DOHH2 (cell line): ENCODE data around the gene SUOX.

ENCODE experiments used
- H3F3A ChIP-seq: fragments of 200-600 bp; sonication (generic), shearing (Covaris generic); 2 replicates; pipeline ENCODE4 v1.6.0; 2016; ENCODE audit warnings: antibody characterized with exemption, mild to moderate bottlenecking; ENCODE audit not compliant: control insufficient read depth, insufficient read depth
- H3K27ac ChIP-seq: fragments of 200-600 bp; sonication (generic); 2 replicates; pipeline ENCODE4 v1.5.1; 2014; ENCODE audit warnings: low read depth, mild to moderate bottlenecking, low read length, moderate library complexity
- H3K27me3 ChIP-seq: fragments of 200-600 bp; sonication (generic); 2 replicates; pipeline ENCODE4 v1.6.1; 2014; ENCODE audit warnings: mild to moderate bottlenecking, low read length, mixed read lengths; ENCODE audit not compliant: control insufficient read depth
- H3K36me3 ChIP-seq: fragments of 200-600 bp; sonication (generic); 2 replicates; pipeline ENCODE4 v1.6.1; 2014; ENCODE audit warnings: mild to moderate bottlenecking, low read length, moderate library complexity, mixed read lengths; ENCODE audit not compliant: control insufficient read depth
- H3K4me1 ChIP-seq: fragments of 200-600 bp; sonication (generic); 2 replicates; pipeline ENCODE4 v1.6.1; 2014; ENCODE audit warnings: mild to moderate bottlenecking, low read length, mixed read lengths; ENCODE audit not compliant: control insufficient read depth
- H3K4me2 ChIP-seq: fragments of 200-600 bp; sonication (generic); 2 replicates; pipeline ENCODE4 v1.6.0; 2014; ENCODE audit warnings: mild to moderate bottlenecking, low read length, moderate library complexity
- H3K4me3 ChIP-seq: fragments of 200-600 bp; sonication (generic); 2 replicates; pipeline ENCODE4 v1.5.1; 2014; ENCODE audit warnings: mild to moderate bottlenecking, low read length, mixed read lengths
- H3K79me2 ChIP-seq: fragments of 200-600 bp; sonication (generic); 2 replicates; pipeline ENCODE4 v1.6.1; 2014; ENCODE audit warnings: mild to moderate bottlenecking, low read length, mixed read lengths; ENCODE audit not compliant: control insufficient read depth
- H3K9me2 ChIP-seq: fragments of 200-600 bp; sonication (generic); replicated peaks from 2 replicates; pipeline ENCODE4 v1.6.1; 2014; ENCODE audit warnings: mild to moderate bottlenecking, low read length, mixed read lengths; ENCODE audit not compliant: control insufficient read depth
- H3K9me3 ChIP-seq: fragments of 200-600 bp; sonication (generic); 2 replicates; pipeline ENCODE4 v1.6.1; 2014; ENCODE audit warnings: antibody characterized with exemption, low read length, mixed read lengths; ENCODE audit not compliant: control insufficient read depth, insufficient read depth
- H4K20me1 ChIP-seq: fragments of 200-600 bp; sonication (generic); 2 replicates; pipeline ENCODE4 v1.6.0; 2014; ENCODE audit warnings: low read depth, mild to moderate bottlenecking, antibody characterized with exemption, low read length, moderate library complexity; ENCODE audit not compliant: control insufficient read depth, insufficient read depth
- EZH2phosphoT487 ChIP-seq: fragments of 200-600 bp; sonication (generic); IDR thresholded peaks from 2 replicates; pipeline ENCODE4 v1.6.1; 2017; ENCODE audit warnings: borderline replicate concordance, mild to moderate bottlenecking, antibody characterized with exemption, low read length, moderate library complexity, mixed read lengths
- TF ChIP-seq, protein P1 (sequence below): fragments of 200-600 bp; sonication (generic); IDR thresholded peaks from one replicate; pipeline ENCODE4 v1.5.1; 2014; ENCODE audit warnings: antibody characterized with exemption, mild to moderate bottlenecking, low read depth, low read length; ENCODE audit not compliant: poor library complexity, severe bottlenecking

The SUOX gene

DNA sequence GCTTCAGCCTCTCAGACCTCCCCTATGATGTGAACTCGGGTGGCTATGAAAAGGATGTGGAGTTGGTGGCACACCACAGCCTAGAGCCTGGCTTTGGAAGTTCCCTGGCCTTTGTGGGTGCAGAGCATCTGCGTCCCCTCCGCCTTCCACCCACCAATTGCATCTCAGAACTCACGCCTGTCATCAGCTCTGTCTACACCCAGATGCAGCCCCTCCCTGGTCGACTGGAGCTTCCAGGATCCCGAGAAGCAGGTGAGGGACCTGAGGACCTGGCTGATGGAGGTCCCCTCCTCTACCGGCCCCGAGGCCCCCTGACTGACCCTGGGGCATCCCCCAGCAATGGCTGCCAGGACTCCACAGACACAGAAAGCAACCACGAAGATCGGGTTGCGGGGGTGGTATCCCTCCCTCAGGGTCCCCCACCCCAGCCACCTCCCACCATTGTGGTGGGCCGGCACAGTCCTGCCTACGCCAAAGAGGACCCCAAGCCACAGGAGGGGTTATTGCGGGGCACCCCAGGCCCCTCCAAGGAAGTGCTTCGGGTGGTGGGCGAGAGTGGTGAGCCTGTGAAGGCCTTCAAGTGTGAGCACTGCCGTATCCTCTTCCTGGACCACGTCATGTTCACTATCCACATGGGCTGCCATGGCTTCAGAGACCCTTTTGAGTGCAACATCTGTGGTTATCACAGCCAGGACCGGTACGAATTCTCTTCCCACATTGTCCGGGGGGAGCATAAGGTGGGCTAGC, 37.7 kb downstream of the SUOX start:
- Histone ChIP-seq H3K4me2 (no peak overlapping the region), H3K9me3 (no peaks in the 10 kb centered on the region), H3K79me2 (no peaks in the 10 kb centered on the region), H3F3A (no peaks in the 10 kb centered on the region), H4K20me1 (no peaks in the 10 kb centered on the region), H3K9me2 (no peaks in the 10 kb centered on the region), H3K36me3 (no peaks in the 10 kb centered on the region), H3K4me3 (no peak overlapping the region), H3K4me1 (peaks cover 7% of the 10 kb centered on the region), H3K27ac (no peak overlapping the region), H3K27me3 (no peaks in the 10 kb centered on the region)
- TF ChIP-seq EZH2phosphoT487 = no peak
- TF ChIP-seq, protein P1, sequence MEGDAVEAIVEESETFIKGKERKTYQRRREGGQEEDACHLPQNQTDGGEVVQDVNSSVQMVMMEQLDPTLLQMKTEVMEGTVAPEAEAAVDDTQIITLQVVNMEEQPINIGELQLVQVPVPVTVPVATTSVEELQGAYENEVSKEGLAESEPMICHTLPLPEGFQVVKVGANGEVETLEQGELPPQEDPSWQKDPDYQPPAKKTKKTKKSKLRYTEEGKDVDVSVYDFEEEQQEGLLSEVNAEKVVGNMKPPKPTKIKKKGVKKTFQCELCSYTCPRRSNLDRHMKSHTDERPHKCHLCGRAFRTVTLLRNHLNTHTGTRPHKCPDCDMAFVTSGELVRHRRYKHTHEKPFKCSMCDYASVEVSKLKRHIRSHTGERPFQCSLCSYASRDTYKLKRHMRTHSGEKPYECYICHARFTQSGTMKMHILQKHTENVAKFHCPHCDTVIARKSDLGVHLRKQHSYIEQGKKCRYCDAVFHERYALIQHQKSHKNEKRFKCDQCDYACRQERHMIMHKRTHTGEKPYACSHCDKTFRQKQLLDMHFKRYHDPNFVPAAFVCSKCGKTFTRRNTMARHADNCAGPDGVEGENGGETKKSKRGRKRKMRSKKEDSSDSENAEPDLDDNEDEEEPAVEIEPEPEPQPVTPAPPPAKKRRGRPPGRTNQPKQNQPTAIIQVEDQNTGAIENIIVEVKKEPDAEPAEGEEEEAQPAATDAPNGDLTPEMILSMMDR = no peak

DNA sequence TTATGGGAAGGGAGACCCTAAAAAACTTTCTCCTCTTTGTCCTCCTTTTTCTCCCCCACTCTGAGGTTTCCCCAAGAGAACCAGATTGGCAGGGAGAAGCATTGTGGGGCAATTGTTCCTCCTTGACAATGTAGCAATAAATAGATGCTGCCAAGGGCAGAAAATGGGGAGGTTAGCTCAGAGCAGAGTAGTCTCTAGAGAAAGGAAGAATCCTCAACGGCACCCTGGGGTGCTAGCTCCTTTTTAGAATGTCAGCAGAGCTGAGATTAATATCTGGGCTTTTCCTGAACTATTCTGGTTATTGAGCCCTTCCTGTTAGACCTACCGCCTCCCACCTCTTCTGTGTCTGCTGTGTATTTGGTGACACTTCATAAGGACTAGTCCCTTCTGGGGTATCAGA, 40.1 kb downstream of the SUOX start:
- Histone ChIP-seq H3K4me2 (no peak overlapping the region), H3F3A (peaks cover 4% of the 10 kb centered on the region; the same call in 1 of the 2 replicates), H3K36me3 (peaks cover 2% of the 10 kb centered on the region), H4K20me1 (no peaks in the 10 kb centered on the region), H3K79me2 (peaks cover 11% of the 10 kb centered on the region), H3K9me3 (no peaks in the 10 kb centered on the region), H3K27ac (no peak overlapping the region), H3K4me3 (no peak overlapping the region), H3K27me3 (no peaks in the 10 kb centered on the region), H3K4me1 (peaks cover 17% of the 10 kb centered on the region), H3K9me2 (no peaks in the 10 kb centered on the region)
- TF ChIP-seq EZH2phosphoT487 = no peak
- TF ChIP-seq, protein P1 = no peak

DNA sequence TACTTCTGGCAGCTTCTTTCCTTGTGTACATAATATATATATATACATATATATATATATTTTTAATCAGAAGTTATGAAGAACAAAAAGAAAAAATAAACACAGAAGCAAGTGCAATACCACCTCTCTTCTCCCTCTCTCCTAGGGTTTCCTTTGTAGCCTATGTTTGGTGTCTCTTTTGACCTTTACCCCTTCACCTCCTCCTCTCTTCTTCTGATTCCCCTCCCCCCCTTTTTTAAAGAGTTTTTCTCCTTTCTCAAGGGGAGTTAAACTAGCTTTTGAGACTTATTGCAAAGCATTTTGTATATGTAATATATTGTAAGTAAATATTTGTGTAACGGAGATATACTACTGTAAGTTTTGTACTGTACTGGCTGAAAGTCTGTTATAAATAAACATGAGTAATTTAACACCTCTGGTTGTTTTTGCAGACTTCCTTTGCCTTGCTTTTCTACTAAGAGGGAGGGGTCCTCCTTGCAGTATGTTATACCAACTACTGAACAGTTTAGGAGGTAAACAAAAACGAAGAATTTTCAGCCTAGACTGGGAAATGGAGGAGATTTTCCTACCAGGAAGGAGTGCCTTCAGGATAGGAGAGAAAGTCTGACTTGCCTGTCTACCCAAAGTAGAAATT, 41.1 kb downstream of the SUOX start:
- peaks cover 12% of the 10 kb centered on the region for H3K36me3 ChIP-seq
- H3K4me3 ChIP-seq = no peak overlapping the region
- no peaks in the 10 kb centered on the region for H3K9me2 ChIP-seq
- H3K27me3 ChIP-seq = no peaks in the 10 kb centered on the region
- H3K27ac ChIP-seq = no peak overlapping the region
- peaks cover 8% of the 10 kb centered on the region; the same call in 1 of the 2 replicates for H4K20me1 ChIP-seq
- no peak overlapping the region for H3K4me2 ChIP-seq
- peaks cover 14% of the 10 kb centered on the region for H3F3A ChIP-seq
- peaks cover 21% of the 10 kb centered on the region for H3K4me1 ChIP-seq
- H3K79me2 ChIP-seq = peaks cover 21% of the 10 kb centered on the region
- TF ChIP-seq, protein P1 = no peak
- no peak for TF ChIP-seq EZH2phosphoT487
- no peaks in the 10 kb centered on the region for H3K9me3 ChIP-seq
